ENCODE results near the gene TREM2. TPM values are rescaled to one million over a fixed set of nuclear protein-coding genes. Genes with fewer than 3 reads are reported as not detected.

The TREM2 gene
- total and polyA plus RNA-seq, 3 donors from 2014 or later = 0.63 to 2.8 (median 2.2) TPM

DNA sequence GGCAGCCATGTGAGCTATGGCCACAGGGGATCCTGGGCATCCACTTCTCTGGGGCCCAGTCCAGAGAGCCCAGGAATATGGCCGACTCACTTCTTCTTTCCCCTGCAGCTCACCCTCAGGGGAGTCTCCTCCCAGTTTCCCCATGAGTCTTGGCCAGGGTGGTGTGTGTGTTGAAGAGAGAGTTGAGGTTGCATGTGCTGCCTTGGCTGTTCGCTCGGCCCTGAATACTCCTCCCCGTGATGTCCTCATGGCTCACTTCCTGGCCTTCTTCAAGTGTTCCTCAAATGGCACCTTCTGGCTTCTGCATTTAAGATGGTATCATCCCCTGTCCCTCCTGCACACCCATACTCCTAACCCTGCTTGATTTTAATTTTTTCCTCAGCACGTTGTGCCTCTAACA is 5.6 kb downstream of the TREM2 start:
- no peak overlapping the region for H3K27ac ChIP-seq
- H3K4me1 ChIP-seq = no peaks in the 10 kb centered on the region
- intact Hi-C loops (cut with DNase I; ENCODE audit: low total_unique reads) = no loop called here
- 87 to 92% methylated on average over 5 of the region's 5 CpGs for WGBS, 2 donors
- DNase-seq = no peak
- H3K27me3 ChIP-seq = no peaks in the 10 kb centered on the region
- H3K9me3 ChIP-seq = no peaks in the 10 kb centered on the region
- no peaks in the 10 kb centered on the region for H3K36me3 ChIP-seq (ENCODE audit: low read depth, missing control alignments)
- TF ChIP-seq POLR2A (IDR thresholded peaks at IDR 0.05) (no peak), CTCF (IDR thresholded peaks at IDR 0.05) (no peak)
- no peak overlapping the region for H3K4me3 ChIP-seq

GRCh38 chr6:41156771-41157170 is 6.1 kb downstream of the TREM2 start:
- intact Hi-C loops (cut with DNase I; ENCODE audit: low total_unique reads) = no loop called here
- Histone ChIP-seq H3K27ac (no peak overlapping the region), H3K9me3 (no peaks in the 10 kb centered on the region), H3K4me3 (no peak overlapping the region), H3K4me1 (no peaks in the 10 kb centered on the region), H3K36me3 (ENCODE audit: low read depth, missing control alignments) (no peaks in the 10 kb centered on the region), H3K27me3 (no peaks in the 10 kb centered on the region)
- TF ChIP-seq CTCF (IDR thresholded peaks at IDR 0.05) = no peak
- TF ChIP-seq POLR2A (IDR thresholded peaks at IDR 0.05) = no peak
- 95 to 98% methylated on average over 4 to 6 of the region's 6 CpGs for WGBS, 2 donors
- no peak for DNase-seq

DNA sequence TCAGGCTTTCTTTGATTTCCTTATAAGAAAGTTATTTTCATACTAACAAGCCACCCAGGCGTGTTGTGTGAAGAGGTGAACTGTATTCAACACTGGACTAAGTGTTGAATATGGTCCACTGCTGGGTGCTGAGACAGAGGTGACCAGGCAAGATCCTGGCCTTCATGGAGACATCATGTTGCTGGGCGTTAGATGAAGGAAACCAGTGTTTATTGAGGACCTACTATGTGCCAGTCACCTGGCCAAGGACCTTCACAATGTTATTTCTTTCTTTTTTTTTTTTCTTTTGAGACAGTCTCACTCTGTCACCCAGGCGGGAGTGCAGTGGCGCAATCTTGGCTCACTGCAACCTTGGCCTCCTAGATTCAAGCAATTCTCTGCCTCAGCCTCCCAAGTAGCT is 6.9 kb downstream of the TREM2 start:
- TF ChIP-seq CTCF (IDR thresholded peaks at IDR 0.05) (no peak), POLR2A (IDR thresholded peaks at IDR 0.05) (no peak)
- no peaks in the 10 kb centered on the region for H3K27me3 ChIP-seq
- H3K36me3 ChIP-seq (ENCODE audit: low read depth, missing control alignments) = no peaks in the 10 kb centered on the region
- H3K9me3 ChIP-seq = no peaks in the 10 kb centered on the region
- H3K4me3 ChIP-seq = no peak overlapping the region
- WGBS, 2 donors = 95 to 98% methylated on average over 4 of the region's 4 CpGs
- intact Hi-C loops (cut with DNase I; ENCODE audit: low total_unique reads) = no loop called here
- no peak for DNase-seq
- no peak overlapping the region for H3K27ac ChIP-seq
- no peaks in the 10 kb centered on the region for H3K4me1 ChIP-seq

GRCh38 chr6:41155132-41155805 is 7.6 kb downstream of the TREM2 start:
- no peaks in the 10 kb centered on the region for H3K36me3 ChIP-seq (ENCODE audit: low read depth, missing control alignments)
- DNase-seq = no peak
- intact Hi-C loops (cut with DNase I; ENCODE audit: low total_unique reads) = no loop called here
- H3K27me3 ChIP-seq = no peaks in the 10 kb centered on the region
- 38 to 45% methylated on average over 7 of the region's 7 CpGs for WGBS, 2 donors
- no peak overlapping the region for H3K4me3 ChIP-seq
- H3K27ac ChIP-seq = no peak overlapping the region
- no peaks in the 10 kb centered on the region for H3K9me3 ChIP-seq
- H3K4me1 ChIP-seq = no peaks in the 10 kb centered on the region
- TF ChIP-seq CTCF (IDR thresholded peaks at IDR 0.05) = no peak
- TF ChIP-seq POLR2A (IDR thresholded peaks at IDR 0.05) = no peak

DNA sequence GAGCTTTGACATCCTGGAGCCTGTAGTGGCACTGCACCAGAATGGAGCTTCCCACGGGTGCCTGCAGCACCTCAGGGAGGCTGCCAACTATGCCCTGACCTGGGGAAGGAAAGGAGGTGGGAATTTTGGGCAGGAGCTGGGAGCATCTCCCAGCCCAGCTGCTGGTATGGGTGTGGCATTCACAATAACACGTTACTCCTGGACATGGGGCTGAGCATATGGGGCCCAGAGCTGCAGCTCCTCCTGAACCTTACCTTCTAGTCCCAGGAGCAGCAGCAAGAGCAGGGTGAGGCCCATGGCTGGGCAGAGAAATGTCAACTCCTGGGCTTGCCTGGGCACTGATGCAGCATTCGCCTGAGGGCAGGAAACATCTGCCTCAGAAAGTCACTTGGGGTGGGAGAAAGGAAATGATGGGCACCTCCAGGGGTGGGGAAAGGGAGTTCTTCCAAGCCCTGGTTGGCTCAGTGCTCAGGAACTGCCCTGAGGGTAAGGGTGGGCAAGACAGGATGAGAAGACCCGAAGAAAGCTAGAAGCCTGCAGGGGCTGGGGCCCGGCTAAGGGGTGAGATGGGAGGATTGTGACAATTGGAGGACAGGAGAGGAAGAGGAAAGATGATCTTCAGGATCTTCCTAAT is 8.8 kb downstream of the TREM2 start, which contains the start of gene TREML1:
Gene TREML1 (minus strand): TSS at position 356 of the 634 bp plus-strand sequence. CDS start 59 bp downstream, at position 297.
- Histone ChIP-seq H3K4me1 (no peaks in the 10 kb centered on the region), H3K9me3 (no peaks in the 10 kb centered on the region), H3K27ac (no peak within 1 kb of the TSS), H3K4me3 (no peak within 1 kb of the TSS), H3K36me3 (ENCODE audit: low read depth, missing control alignments) (no peaks in the 10 kb centered on the region), H3K27me3 (no peaks in the 10 kb centered on the region)
- DNase-seq = no peak
- WGBS, 2 donors = 81 to 90% methylated on average over 4 of the region's 5 CpGs
- TF ChIP-seq CTCF (IDR thresholded peaks at IDR 0.05) = no peak
- intact Hi-C loops (cut with DNase I; ENCODE audit: low total_unique reads) = no loop called here
